HG03354 (cell line): Measurements from ENCODE around the gene PCSK6.
"Not testable (repeated sequence)": the region's sequence is repeated elsewhere in the genome, so short reads cannot be mapped to it uniquely, and the experiment has no call there.

ENCODE experiments used
- ATAC-seq: cut with Tn5 transposase; IDR thresholded peaks from one replicate; pipeline ENCODE4 v1.9.1; 2021; ENCODE audit warnings: mild to moderate bottlenecking; ENCODE audit not compliant: unreplicated experiment, poor library complexity, severe bottlenecking

The PCSK6 gene

GRCh38 chr15:101391981-101392640 lies 97.4 kb downstream of the PCSK6 start:
- ATAC-seq = peak; percentile 55

DNA sequence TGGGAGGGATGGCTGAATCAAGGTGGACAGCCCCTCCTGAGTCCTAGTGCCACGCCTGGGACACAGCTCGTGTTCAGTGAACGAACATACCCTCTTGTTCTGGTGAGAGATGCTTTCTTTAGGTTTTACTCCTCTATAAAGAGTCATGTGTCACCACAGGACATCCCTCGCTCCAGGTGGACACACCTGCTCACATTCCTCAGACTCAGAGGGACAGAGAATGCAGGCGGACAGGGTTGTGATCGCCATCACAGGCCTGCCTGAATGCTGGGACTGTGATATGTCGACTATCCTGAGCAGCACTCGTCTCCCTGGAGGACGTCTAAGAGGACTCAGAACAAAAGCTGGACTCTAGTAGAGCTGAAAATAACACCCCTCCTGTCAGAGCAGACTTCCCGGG lies 98.1 kb downstream of the PCSK6 start:
- no peak for ATAC-seq

- no peak for ATAC-seq
Observed at GRCh38 chr15:101390462-101390861, 99.0 kb downstream of the PCSK6 start.

DNA sequence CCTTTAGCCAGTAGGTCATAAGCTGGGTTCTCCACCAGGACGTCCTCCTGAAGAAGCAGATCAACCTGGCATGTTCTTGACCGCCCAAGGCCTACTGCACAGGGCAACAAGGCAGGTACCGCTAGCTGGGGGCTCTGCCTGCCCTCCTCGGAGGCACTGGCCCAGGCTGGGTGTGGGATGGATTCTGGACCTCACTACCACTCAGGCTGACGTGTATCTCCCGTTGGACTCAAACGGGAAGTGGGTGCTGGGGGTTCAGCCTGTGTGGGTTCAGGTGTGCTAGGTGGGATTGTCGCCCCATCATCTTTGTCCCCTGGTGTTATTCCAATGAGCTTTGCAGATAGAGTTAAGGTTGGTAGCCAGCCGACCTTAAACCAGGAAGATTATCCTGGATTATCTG lies 99.4 kb downstream of the PCSK6 start:
- ATAC-seq = no peak

DNA sequence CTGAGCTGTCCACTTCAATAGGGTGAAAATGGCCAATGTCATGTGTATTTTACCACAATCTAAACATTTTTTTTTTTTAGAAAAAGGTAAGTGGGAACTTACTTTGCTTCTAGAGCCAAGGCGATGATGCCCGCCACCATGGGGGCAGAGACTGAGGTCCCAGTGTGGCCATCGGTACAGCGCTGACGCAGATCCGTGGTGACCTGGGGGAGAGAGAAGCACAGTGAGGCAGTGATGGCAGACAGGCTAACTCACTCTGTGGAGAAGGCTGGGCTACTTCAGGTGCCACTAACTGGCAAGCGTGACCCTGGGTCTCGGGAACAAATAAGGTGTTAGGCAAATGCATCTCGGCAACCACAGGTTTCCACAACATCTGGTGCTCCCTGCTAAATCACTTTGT lies 100.1 kb downstream of the PCSK6 start:
- ATAC-seq = no peak

- no peak for ATAC-seq
Observed at GRCh38 chr15:101388046-101388445, 101.5 kb downstream of the PCSK6 start.

DNA sequence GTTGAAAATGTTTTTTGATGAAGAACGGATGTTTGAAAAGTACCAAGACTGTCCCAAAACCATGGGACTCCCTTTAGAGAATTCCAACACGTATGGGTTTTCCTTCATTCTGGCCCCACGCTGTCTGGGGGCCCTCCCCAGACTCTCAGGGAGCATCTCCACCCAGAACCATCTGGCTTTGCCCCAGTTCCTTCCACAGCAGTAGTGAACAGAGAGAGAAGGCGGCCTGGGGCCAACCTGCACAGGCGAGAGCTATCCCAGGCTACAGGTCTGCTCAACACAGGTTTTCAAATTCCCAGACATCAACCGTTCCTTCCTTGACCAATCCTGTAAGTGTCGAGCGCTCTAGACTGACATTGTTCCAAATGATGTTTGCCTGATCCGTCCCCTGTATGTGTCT lies 101.9 kb downstream of the PCSK6 start:
- ATAC-seq = no peak

DNA sequence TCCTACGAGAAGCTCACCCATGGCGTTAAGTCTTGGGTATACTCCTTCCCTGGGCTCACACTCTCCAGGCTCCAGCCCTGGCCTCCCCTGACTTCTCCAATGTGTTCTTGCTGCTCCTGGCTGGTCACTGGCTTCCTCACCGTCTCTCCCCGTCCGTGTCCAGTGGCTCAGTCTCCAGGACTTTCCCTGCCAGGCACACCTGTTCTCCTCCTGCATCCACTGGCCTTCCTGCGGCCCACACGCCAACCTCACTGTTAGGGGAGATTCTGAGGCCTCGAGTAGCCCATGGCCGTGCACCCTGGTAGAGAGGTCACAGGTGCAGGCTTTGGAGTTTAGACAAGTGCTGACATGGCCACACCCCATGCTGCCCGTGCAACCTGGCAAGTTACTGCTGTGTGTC lies 102.5 kb downstream of the PCSK6 start:
- no peak for ATAC-seq

DNA sequence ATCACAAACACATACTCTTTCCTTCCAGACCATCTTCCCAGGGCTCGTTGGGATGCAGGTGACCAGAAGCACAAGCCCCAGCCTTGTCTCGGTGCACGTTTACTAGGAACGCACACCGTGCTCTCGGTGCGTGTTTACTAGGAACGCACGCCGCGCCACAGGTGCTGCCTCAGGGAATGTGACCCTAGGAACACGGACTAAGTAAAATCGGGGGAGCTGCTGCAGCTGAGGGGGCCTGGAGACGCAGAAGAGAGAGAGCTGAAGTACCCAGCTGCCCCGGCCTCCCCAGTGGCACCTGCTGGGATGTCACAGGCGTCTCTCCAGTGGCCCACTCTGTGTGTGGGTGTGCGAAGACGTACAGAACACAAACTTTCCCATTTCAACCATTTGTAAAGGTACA lies 103.5 kb downstream of the PCSK6 start:
- ATAC-seq = no peak

GRCh38 chr15:101384276-101384675 lies 105.2 kb downstream of the PCSK6 start:
- no peak for ATAC-seq

DNA sequence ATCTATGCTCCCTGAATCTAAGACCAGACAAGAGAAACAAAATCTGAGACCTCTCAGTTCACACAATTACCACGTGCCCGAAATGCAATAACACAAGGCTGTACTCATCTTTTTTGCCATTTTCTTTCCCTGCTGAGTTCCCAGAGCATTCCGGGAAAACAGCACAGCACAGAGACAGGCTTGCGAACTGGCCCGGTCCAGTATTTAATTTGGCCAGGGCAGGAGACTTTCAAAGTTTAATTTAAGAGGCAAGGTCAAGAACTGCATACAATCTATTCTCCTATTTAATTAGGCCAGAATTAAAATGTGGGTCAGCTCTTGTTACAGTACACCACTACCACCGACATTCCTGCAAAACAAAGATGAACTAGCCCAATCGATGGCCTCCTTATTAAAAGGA lies 107.0 kb downstream of the PCSK6 start:
- ATAC-seq = no peak

- no peak for ATAC-seq
Observed at GRCh38 chr15:101381671-101382212, 107.8 kb downstream of the PCSK6 start.

GRCh38 chr15:101380146-101380545 lies 109.4 kb downstream of the PCSK6 start:
- no peak for ATAC-seq

- no peak for ATAC-seq
Observed at GRCh38 chr15:101379647-101380046, 109.9 kb downstream of the PCSK6 start.

DNA sequence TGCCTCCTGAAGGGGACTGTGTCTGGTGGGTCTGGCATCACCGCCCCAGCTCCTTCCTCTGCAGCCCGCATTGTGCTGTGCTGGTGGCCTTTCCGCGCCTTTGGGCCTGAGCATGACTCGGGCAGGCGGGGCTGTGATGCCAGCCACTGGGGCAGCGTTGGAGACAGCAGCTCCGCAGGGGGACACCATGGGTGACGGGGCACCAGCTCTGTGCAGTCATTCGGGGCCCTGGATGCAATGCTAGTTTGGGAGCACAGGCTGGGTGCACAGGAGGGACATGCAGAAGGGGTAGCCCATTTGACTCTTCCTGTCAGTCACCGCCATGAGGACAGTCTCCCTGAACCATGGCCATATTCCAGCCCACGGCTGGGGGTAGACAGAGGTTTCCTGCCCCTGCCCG lies 110.6 kb downstream of the PCSK6 start:
- no peak for ATAC-seq

GRCh38 chr15:101378171-101378755 lies 111.2 kb downstream of the PCSK6 start:
- no peak for ATAC-seq

DNA sequence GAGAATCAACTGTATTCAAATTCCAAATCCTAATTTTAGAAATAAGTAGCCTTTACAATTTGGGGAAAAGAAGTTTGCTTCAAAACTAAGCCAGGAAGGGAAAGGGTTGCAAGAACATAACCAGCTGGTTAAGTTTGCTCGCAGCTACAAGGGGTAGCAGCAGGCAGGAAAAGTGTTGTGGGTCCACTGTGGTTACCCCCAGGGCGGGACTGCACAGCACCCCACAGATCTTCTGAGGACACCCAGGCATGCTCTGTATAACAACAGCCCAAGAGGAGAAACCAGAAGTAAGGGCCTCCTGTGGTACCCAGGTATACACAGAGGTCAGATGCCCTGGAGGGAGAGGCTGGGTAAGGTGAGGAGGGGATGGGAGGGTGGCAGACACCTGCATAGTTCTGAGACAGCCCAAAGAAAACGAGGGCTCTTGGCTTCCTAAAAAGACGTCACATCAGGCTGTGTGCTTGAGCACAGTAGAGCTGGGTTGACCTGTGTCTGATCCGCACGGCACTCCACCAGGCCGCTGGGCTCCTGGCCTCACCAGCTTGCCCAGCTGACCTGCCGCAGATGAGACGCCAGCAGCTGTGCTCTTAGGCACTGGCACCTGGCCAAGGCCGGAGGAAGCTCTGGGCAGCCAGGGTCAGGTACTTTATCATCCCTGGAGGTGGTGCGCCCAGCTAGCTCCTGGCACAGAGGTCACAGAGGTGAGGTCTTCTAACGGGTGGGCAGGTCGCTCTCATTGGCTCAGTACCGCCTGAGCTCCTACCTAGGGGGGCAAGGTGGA lies 112.7 kb downstream of the PCSK6 start:
- ATAC-seq = no peak

- ATAC-seq = not testable (repeated sequence)
Observed at GRCh38 chr15:101375006-101375405, 114.5 kb downstream of the PCSK6 start.

DNA sequence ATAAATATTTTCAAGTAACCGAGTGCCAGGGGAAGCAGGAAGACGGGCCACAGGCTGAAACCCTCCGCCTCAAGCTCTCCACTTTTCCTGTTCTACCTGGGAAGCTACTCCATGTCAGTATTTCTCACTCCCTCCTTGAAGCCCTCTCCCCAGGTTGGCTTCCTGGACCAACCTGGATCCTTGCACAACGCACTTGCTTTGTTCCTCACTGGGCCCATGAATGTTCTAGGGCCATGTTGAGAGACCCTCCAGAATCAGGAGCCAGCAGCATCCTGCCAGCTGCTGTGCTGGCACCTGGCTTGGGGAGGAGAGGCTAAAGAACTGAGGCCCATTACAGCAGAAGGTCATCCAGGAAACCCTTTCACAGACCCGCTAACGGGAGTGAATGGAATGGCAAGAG lies 115.2 kb downstream of the PCSK6 start:
- ATAC-seq = no peak

DNA sequence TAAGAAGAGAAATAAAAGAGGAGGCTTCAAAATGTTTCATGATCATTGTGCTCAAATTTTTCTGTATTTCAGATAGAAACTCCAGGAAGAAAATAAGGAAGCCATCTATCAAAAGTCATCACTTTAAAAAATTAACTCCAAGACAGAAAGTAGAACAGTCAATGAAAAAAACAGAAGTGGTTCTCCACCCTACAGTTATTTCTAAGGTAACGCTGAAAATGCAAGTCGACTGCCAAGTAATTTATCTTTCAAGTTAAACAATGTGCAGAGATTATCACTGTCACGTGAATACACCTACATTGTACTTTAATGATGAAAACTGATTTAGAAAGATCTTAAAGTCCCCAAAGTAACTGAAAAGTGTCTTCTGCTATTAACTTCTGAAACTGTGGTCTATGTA lies 115.9 kb downstream of the PCSK6 start:
- no peak for ATAC-seq

- ATAC-seq = no peak
Observed at GRCh38 chr15:101372960-101373525, 116.5 kb downstream of the PCSK6 start.
